K562 (cell line): ENCODE results near the gene PIGV. TPM values are rescaled to one million over a fixed set of nuclear protein-coding genes. Genes with fewer than 3 reads are reported as not detected.

Experiments
- ATF1 ChIP-seq, 2 experiments: fragments of 450-650 bp in 1 of 2; IDR thresholded peaks; 2 replicates each; pipeline ENCODE4 v1.6.1; 2016; ENCODE audit warnings: missing compliant biosample characterization in 1 of 2, missing genetic modification characterization in 1 of 2
- CBX2 ChIP-seq: fragments of 200-600 bp; sonication (generic); IDR thresholded peaks from one replicate; pipeline ENCODE4 v1.6.1; 2012; ENCODE audit warnings: mild to moderate bottlenecking, low read length, inconsistent platforms; ENCODE audit not compliant: insufficient read depth, poor library complexity, severe bottlenecking
- CBX5 ChIP-seq: IDR thresholded peaks from 2 replicates; pipeline ENCODE4 v1.6.1; 2014; ENCODE audit warnings: low read depth, borderline replicate concordance
- FOXJ3 ChIP-seq: sonication (generic); formaldehyde crosslinking; IDR thresholded peaks from 2 replicates; pipeline ENCODE4 v1.4.0; 2020; ENCODE audit warnings: mild to moderate bottlenecking, missing genetic modification reagents
- ID3 ChIP-seq, 2 experiments: fragments of 250-450 bp in 1 of 2; fragments of 450-650 bp in 1 of 2; sonication (Bioruptor Pico) in 1 of 2; IDR thresholded peaks; 2 replicates each; pipeline versions ENCODE4 v1.6.1 to v1.8.0; 2016 to 2021; ENCODE audit warnings: mild to moderate bottlenecking in 2 of 2, moderate library complexity in 2 of 2, missing compliant biosample characterization in 1 of 2, missing genetic modification characterization in 1 of 2
- KLF1 ChIP-seq: fragments of 450-650 bp; IDR thresholded peaks from 2 replicates; pipeline ENCODE4 v1.6.1; 2016; ENCODE audit warnings: missing genetic modification characterization, missing compliant biosample characterization
- MCM2 ChIP-seq: fragments of 450-650 bp; IDR thresholded peaks from 2 replicates; pipeline ENCODE4 v1.6.1; 2017; ENCODE audit warnings: low read depth, mild to moderate bottlenecking
- MYNN ChIP-seq, 2 experiments: sonication (generic); formaldehyde crosslinking in 1 of 2; IDR thresholded peaks; 2 replicates each; pipeline versions ENCODE4 v1.5.0 to v1.6.1; 2016 to 2020; ENCODE audit warnings: antibody characterized with exemption in 1 of 2, missing genetic modification reagents in 1 of 2
- NCOA4 ChIP-seq: fragments of 450-650 bp; IDR thresholded peaks from 2 replicates; pipeline ENCODE4 v1.6.1; 2018; ENCODE audit warnings: mild to moderate bottlenecking; ENCODE audit not compliant: partially characterized antibody
- PHF21A ChIP-seq: fragments of 450-650 bp; IDR thresholded peaks from 2 replicates; pipeline ENCODE4 v1.6.1; 2017; ENCODE audit warnings: low read depth, borderline replicate concordance
- POLR2B ChIP-seq: fragments of 450-650 bp; IDR thresholded peaks from 2 replicates; pipeline ENCODE4 v1.6.1; 2018; ENCODE audit warnings: low read depth; ENCODE audit not compliant: partially characterized antibody
- RBM22 ChIP-seq: fragments of 200-400 bp; formaldehyde crosslinking; IDR thresholded peaks from 2 replicates; pipeline ENCODE4 v1.6.1; 2018; ENCODE audit warnings: low read length, low read depth; ENCODE audit not compliant: poor library complexity, severe bottlenecking
- SRSF3 ChIP-seq: fragments of 200-400 bp; formaldehyde crosslinking; IDR thresholded peaks from 2 replicates; pipeline ENCODE4 v1.6.1; 2016; ENCODE audit warnings: mild to moderate bottlenecking, low read length, moderate library complexity; ENCODE audit not compliant: insufficient read depth
- STAT5B ChIP-seq: fragments of 250-450 bp; sonication (Bioruptor Pico); IDR thresholded peaks from 2 replicates; pipeline ENCODE4 v1.8.0; 2021; ENCODE audit warnings: mild to moderate bottlenecking, inconsistent platforms
- ZBTB34 ChIP-seq: fragments of 250-450 bp; sonication (Bioruptor Pico); IDR thresholded peaks from 2 replicates; pipeline ENCODE4 v1.8.0; 2021; ENCODE audit warnings: mild to moderate bottlenecking, moderate library complexity
- ZFP1 ChIP-seq: fragments of 450-650 bp; formaldehyde crosslinking; IDR thresholded peaks from 2 replicates; pipeline ENCODE4 v1.4.0; 2020; ENCODE audit warnings: mild to moderate bottlenecking, mixed read lengths
- ZKSCAN1 ChIP-seq: fragments of 150-350 bp; IDR thresholded peaks from 2 replicates; pipeline ENCODE4 v1.6.1; 2016; ENCODE audit warnings: low read depth, low read length
- ZNF124 ChIP-seq: sonication (generic); formaldehyde crosslinking; IDR thresholded peaks from 2 replicates; pipeline ENCODE4 v1.8.1; 2022; ENCODE audit warnings: missing genetic modification reagents
- ZNF224 ChIP-seq: sonication (generic); formaldehyde crosslinking; IDR thresholded peaks from 2 replicates; pipeline ENCODE4 v1.8.0; 2022; ENCODE audit warnings: mild to moderate bottlenecking, missing genetic modification reagents
- ZNF311 ChIP-seq: fragments of 250-450 bp; sonication (Bioruptor Pico); IDR thresholded peaks from 2 replicates; pipeline ENCODE4 v1.4.0; 2020; ENCODE audit warnings: mild to moderate bottlenecking, moderate library complexity
- ZNF398 ChIP-seq: fragments of 250-450 bp; sonication (Bioruptor Pico); IDR thresholded peaks from 2 replicates; pipeline ENCODE4 v1.8.0; 2021; ENCODE audit warnings: moderate library complexity, mild to moderate bottlenecking, inconsistent platforms
- ZNF57 ChIP-seq: fragments of 450-650 bp; formaldehyde crosslinking; IDR thresholded peaks from 2 replicates; pipeline ENCODE4 v1.4.0; 2020; ENCODE audit warnings: mild to moderate bottlenecking, moderate library complexity
- ZNF589 ChIP-seq: fragments of 200-800 bp; sonication (Bioruptor generic); IDR thresholded peaks from 2 replicates; pipeline ENCODE4 v1.6.1; 2016; ENCODE audit warnings: low read depth, missing genetic modification characterization, missing compliant biosample characterization
- ZNF696 ChIP-seq: fragments of 250-450 bp; sonication (Bioruptor Pico); conservative IDR thresholded peaks from 2 replicates; pipeline ENCODE4 v1.4.0; 2020; ENCODE audit warnings: mild to moderate bottlenecking, moderate library complexity
- ZNF717 ChIP-seq: fragments of 250-450 bp; sonication (Bioruptor Pico); IDR thresholded peaks from 2 replicates; pipeline ENCODE4 v1.5.0; 2021
- ZNF780A ChIP-seq: fragments of 250-450 bp; sonication (Bioruptor Pico); IDR thresholded peaks from 2 replicates; pipeline ENCODE4 v1.5.0; 2021; ENCODE audit warnings: mild to moderate bottlenecking
- polyA plus RNA-seq, 8 experiments: library from polyadenylated mRNA; depleted of rRNA in 4 of 8; stranded (reverse) in 5 of 8; unstranded in 3 of 8; fragments of >200 nt; fragmentation: Nextera tagmentation in 2 of 8; fragmentation: Illumina TruSeq in 1 of 8; extraction: Ambion mirVana in 2 of 8; extraction: Trizol in 1 of 8; gene quantifications; 2 replicates each; pipeline versions ENCODE4 v1.2.1 to v1.2.3, GENCODE V29; 2011 to 2014; ENCODE audit warnings: inconsistent platforms in 1 of 8, missing spikeins in 1 of 8
- total RNA-seq, 7 experiments: library from RNA; depleted of rRNA in 6 of 7; stranded (reverse); fragments of >200 nt in 6 of 7; fragmentation: Illumina TruSeq in 2 of 7; extraction: Trizol in 2 of 7; gene quantifications; 2 replicates each; pipeline versions ENCODE4 v1.2.1 to v1.2.3, GENCODE V29; 2011 to 2021; ENCODE audit warnings: low replicate concordance in 1 of 7

PIGV gene
- total and polyA plus RNA-seq, 9 of the 15 experiments (the other 6 are each of a cell fraction or from before 2014, with no cell fraction given): 8.4 to 21.8 (median 11.7) TPM

GRCh38 chr1:26744075-26744959 is 43.4 kb upstream of the PIGV start (continued):
- no peak for TF ChIP-seq ZNF124 (CRISPR knock-in tag)
- peak; percentile 66 for TF ChIP-seq KLF1 (tag)
- TF ChIP-seq ZNF717 (CRISPR knock-in tag): no peak
- peak; percentile 78; the same call in 1 of the 2 replicates for TF ChIP-seq MYNN (IDR thresholded peaks at IDR 0.05)
- TF ChIP-seq MYNN (CRISPR knock-in tag; IDR thresholded peaks at IDR 0.05): no peak
- peak; percentile 54; the same call in 1 of the 2 replicates for TF ChIP-seq ZKSCAN1
- no peak for TF ChIP-seq ZNF780A (CRISPR knock-in tag)
- TF ChIP-seq FOXJ3 (CRISPR knock-in tag): no peak
- TF ChIP-seq ZNF57 (CRISPR knock-in tag): no peak
- TF ChIP-seq ZNF398 (CRISPR knock-in tag): no peak
- TF ChIP-seq SRSF3: no peak
- no peak for TF ChIP-seq ATF1 (CRISPR knock-in tag; IDR thresholded peaks at IDR 0.05)
- TF ChIP-seq ATF1 (tag; IDR thresholded peaks at IDR 0.05): peak; percentile 77
- TF ChIP-seq POLR2B: peak; percentile 23
- TF ChIP-seq PHF21A: peak; percentile 80
- TF ChIP-seq ID3 (CRISPR knock-in tag; IDR thresholded peaks at IDR 0.05): no peak
- peak; percentile 61; the same call in 1 of the 2 replicates for TF ChIP-seq ID3 (tag; IDR thresholded peaks at IDR 0.05)
- no peak for TF ChIP-seq CBX2
- TF ChIP-seq ZBTB34 (CRISPR knock-in tag): no peak
- no peak for TF ChIP-seq RBM22
- TF ChIP-seq MCM2: no peak
- no peak for TF ChIP-seq ZFP1
- no peak for TF ChIP-seq ZNF311 (CRISPR knock-in tag)
- no peak for TF ChIP-seq NCOA4
- TF ChIP-seq CBX5: peak; percentile 76
- no peak for TF ChIP-seq STAT5B (CRISPR knock-in tag)
- no peak for TF ChIP-seq ZNF696 (CRISPR knock-in tag)
- peak; percentile 91 for TF ChIP-seq ZNF589 (CRISPR knock-in tag)
- TF ChIP-seq ZNF224 (CRISPR knock-in tag): no peak
